Peyer's patch (tissue), 4 donors: ENCODE data around the gene ST3GAL4.

ENCODE experiments used
- POLR2A ChIP-seq, 2 donors: fragments of 450-650 bp; IDR thresholded peaks; one replicate each; pipeline ENCODE4 v1.5.1; 2017; ENCODE audit warnings: antibody characterized with exemption in 2 of 2, mild to moderate bottlenecking in 2 of 2, moderate library complexity in 2 of 2
- TF ChIP-seq, protein P1 (sequence below), 6 experiments: fragments of 450-650 bp in 4 of 6; fragments of 200-600 bp in 2 of 6; sonication (generic) in 1 of 6; IDR thresholded peaks; one replicate each; pipeline ENCODE4 v1.5.1; 2017 to 2019; ENCODE audit warnings: antibody characterized with exemption in 6 of 6, mild to moderate bottlenecking in 3 of 6, moderate library complexity in 1 of 6

DNA sequence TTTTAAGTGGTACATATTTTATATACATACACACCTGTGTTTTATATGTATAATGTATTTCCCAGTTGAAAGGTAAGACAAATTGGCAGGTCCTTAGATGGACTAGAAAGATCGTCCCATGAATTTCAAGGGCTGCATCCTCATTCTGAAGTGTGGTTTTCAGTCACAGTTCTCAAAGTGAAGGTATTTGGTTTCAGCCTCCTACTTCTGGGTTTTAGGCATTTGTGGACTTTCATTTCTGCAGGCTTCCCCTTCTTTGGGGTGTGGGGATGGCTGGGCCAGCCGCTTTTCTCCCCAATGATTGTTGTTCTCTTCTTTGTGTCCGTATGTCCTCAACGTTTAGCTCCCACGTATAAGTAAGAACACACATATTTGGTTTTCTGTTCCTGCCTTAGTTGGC lies 41.7 kb upstream of the ST3GAL4 start:
- TF ChIP-seq, protein P1, sequence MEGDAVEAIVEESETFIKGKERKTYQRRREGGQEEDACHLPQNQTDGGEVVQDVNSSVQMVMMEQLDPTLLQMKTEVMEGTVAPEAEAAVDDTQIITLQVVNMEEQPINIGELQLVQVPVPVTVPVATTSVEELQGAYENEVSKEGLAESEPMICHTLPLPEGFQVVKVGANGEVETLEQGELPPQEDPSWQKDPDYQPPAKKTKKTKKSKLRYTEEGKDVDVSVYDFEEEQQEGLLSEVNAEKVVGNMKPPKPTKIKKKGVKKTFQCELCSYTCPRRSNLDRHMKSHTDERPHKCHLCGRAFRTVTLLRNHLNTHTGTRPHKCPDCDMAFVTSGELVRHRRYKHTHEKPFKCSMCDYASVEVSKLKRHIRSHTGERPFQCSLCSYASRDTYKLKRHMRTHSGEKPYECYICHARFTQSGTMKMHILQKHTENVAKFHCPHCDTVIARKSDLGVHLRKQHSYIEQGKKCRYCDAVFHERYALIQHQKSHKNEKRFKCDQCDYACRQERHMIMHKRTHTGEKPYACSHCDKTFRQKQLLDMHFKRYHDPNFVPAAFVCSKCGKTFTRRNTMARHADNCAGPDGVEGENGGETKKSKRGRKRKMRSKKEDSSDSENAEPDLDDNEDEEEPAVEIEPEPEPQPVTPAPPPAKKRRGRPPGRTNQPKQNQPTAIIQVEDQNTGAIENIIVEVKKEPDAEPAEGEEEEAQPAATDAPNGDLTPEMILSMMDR (IDR thresholded peaks at IDR 0.05), result no peak
- TF ChIP-seq POLR2A (IDR thresholded peaks at IDR 0.05), result no peak
